Breast epithelium (tissue), 4 donors: ENCODE measurements around the gene TICRR. TPM values are rescaled to one million over a fixed set of nuclear protein-coding genes. Genes with fewer than 3 reads are reported as not detected.

Experiments used
- DNase-seq, 2 donors: peaks; one replicate each; pipeline ENCODE4 v3.0.0-alpha.2; 2019; ENCODE audit warnings: low spot score in 2 of 2
- H3K27ac ChIP-seq, 2 donors: fragments of 200-600 bp; sonication (generic) in 1 of 2; one replicate each; pipeline ENCODE4 v1.5.1; 2016 to 2019; ENCODE audit warnings: mild to moderate bottlenecking in 1 of 2
- H3K27me3 ChIP-seq, 2 donors: fragments of 200-600 bp; sonication (generic) in 1 of 2; one replicate each; pipeline versions ENCODE4 v1.5.1 to v1.6.0; 2017 to 2019; ENCODE audit warnings: control low read depth in 1 of 2, mild to moderate bottlenecking in 1 of 2
- H3K36me3 ChIP-seq: fragments of 200-600 bp; one replicate; pipeline ENCODE4 v1.5.1; 2019
- H3K4me1 ChIP-seq, 2 donors: fragments of 200-600 bp; sonication (generic); one replicate each; pipeline ENCODE4 v1.5.1; 2016 to 2019; ENCODE audit warnings: control low read depth in 1 of 2
- H3K4me3 ChIP-seq, 3 donors: fragments of 200-600 bp; sonication (generic); 1 replicate in 2 of 3; 2 replicates in 1 of 3; pipeline ENCODE4 v1.5.1; 2016 to 2019; ENCODE audit warnings: mild to moderate bottlenecking in 3 of 3, moderate library complexity in 2 of 3
- H3K9me3 ChIP-seq, 2 donors: fragments of 200-600 bp; sonication (generic) in 1 of 2; one replicate each; pipeline ENCODE4 v1.5.1; 2016 to 2019; ENCODE audit warnings: control low read depth in 1 of 2
- CTCF ChIP-seq, 3 donors: fragments of 450-650 bp; IDR thresholded peaks; one replicate each; pipeline ENCODE4 v1.5.1; 2016 to 2017; ENCODE audit warnings: antibody characterized with exemption in 3 of 3, mild to moderate bottlenecking in 3 of 3, moderate library complexity in 3 of 3
- POLR2A ChIP-seq: fragments of 450-650 bp; IDR thresholded peaks from one replicate; pipeline ENCODE4 v1.6.1; 2016; ENCODE audit warnings: antibody characterized with exemption, mild to moderate bottlenecking, moderate library complexity
- POLR2AphosphoS5 ChIP-seq, 3 donors: sonication (generic); formaldehyde crosslinking; IDR thresholded peaks; one replicate each; pipeline ENCODE4 v1.6.1; 2017; ENCODE audit warnings: antibody characterized with exemption in 3 of 3
- intact Hi-C: fragments of 100-400 bp; cut with DNase I; formaldehyde crosslinking; loops from one replicate; pipeline ENCODE4 v1.15.1; 2023; ENCODE audit warnings: low total_unique reads
- total RNA-seq, 3 donors: library from RNA; depleted of rRNA; stranded (reverse); fragments of >200 nt; gene quantifications; one replicate each; pipeline ENCODE4 v1.1.0, GENCODE V29; 2016

TICRR gene
- total RNA-seq, 3 donors from 2014 or later, result 0.15 to 0.16 TPM; not detected in 1

- Histone ChIP-seq H3K9me3 (no peaks in the 10 kb centered on the region), H3K27me3 (no peaks in the 10 kb centered on the region), H3K4me1 (no peaks in the 10 kb centered on the region), H3K4me3 (no peak overlapping the region), H3K27ac (peak overlapping the region in 1 of 2 donors; percentile 3), H3K36me3 (no peaks in the 10 kb centered on the region)
- intact Hi-C loops, result loop anchor here (5.0 kb wide), 1 partner anchor 339 kb away; the partner anchor contains the start of gene POLG
- TF ChIP-seq POLR2A, result no peak
- TF ChIP-seq POLR2AphosphoS5 (IDR thresholded peaks at IDR 0.05), result no peak
- no peak for TF ChIP-seq CTCF (IDR thresholded peaks at IDR 0.05)
- DNase-seq, result no peak
Observed at GRCh38 chr15:89670971-89671560, 95.8 kb downstream of the TICRR start.

- Histone ChIP-seq H3K27ac (peak overlapping the region in 1 of 2 donors; percentile 3), H3K9me3 (no peaks in the 10 kb centered on the region), H3K4me1 (no peaks in the 10 kb centered on the region), H3K27me3 (no peaks in the 10 kb centered on the region), H3K36me3 (no peaks in the 10 kb centered on the region), H3K4me3 (no peak overlapping the region)
- intact Hi-C loops, result loop anchor here (5.0 kb wide), 1 partner anchor 339 kb away; the partner anchor contains the start of gene POLG
- DNase-seq, result no peak
- no peak for TF ChIP-seq POLR2A
- no peak for TF ChIP-seq CTCF (IDR thresholded peaks at IDR 0.05)
- TF ChIP-seq POLR2AphosphoS5 (IDR thresholded peaks at IDR 0.05), result no peak
Observed at GRCh38 chr15:89671687-89672086, 96.4 kb downstream of the TICRR start.

GRCh38 chr15:89672221-89673164 is 97.2 kb downstream of the TICRR start:
- Histone ChIP-seq H3K4me1 (no peaks in the 10 kb centered on the region), H3K27me3 (no peaks in the 10 kb centered on the region), H3K27ac (peak overlapping the region in 1 of 2 donors; percentile 63), H3K36me3 (no peaks in the 10 kb centered on the region), H3K9me3 (no peaks in the 10 kb centered on the region), H3K4me3 (no peak overlapping the region)
- intact Hi-C loops, result loop anchor here (5.0 kb wide), 1 partner anchor 340 kb away; the partner anchor contains the start of gene POLG
- TF ChIP-seq POLR2A, result no peak
- no peak for TF ChIP-seq CTCF (IDR thresholded peaks at IDR 0.05)
- TF ChIP-seq POLR2AphosphoS5 (IDR thresholded peaks at IDR 0.05), result no peak
- no peak for DNase-seq

GRCh38 chr15:89673165-89673512 is 97.9 kb downstream of the TICRR start:
- no peaks in the 10 kb centered on the region for H3K4me1 ChIP-seq
- H3K36me3 ChIP-seq, result no peaks in the 10 kb centered on the region
- no peak overlapping the region for H3K27ac ChIP-seq
- no peaks in the 10 kb centered on the region for H3K27me3 ChIP-seq
- intact Hi-C loops, result loop anchor here (5.0 kb wide), 1 partner anchor 341 kb away; the partner anchor contains the start of gene POLG
- TF ChIP-seq POLR2AphosphoS5 (IDR thresholded peaks at IDR 0.05) (no peak), CTCF (IDR thresholded peaks at IDR 0.05) (no peak), POLR2A (no peak)
- H3K9me3 ChIP-seq, result no peaks in the 10 kb centered on the region
- no peak for DNase-seq
- H3K4me3 ChIP-seq, result no peak overlapping the region

- H3K36me3 ChIP-seq, result no peaks in the 10 kb centered on the region
- no peak overlapping the region for H3K27ac ChIP-seq
- no peak for DNase-seq
- TF ChIP-seq POLR2AphosphoS5 (IDR thresholded peaks at IDR 0.05) (no peak), CTCF (IDR thresholded peaks at IDR 0.05) (no peak), POLR2A (no peak)
- no peaks in the 10 kb centered on the region for H3K4me1 ChIP-seq
- intact Hi-C loops, result loop anchor here (5.0 kb wide), 1 partner anchor 342 kb away; the partner anchor contains the start of gene POLG
- no peak overlapping the region for H3K4me3 ChIP-seq
- no peaks in the 10 kb centered on the region for H3K9me3 ChIP-seq
- H3K27me3 ChIP-seq, result no peaks in the 10 kb centered on the region
Observed at GRCh38 chr15:89674526-89674925, 99.3 kb downstream of the TICRR start.
